UCSD-AML1 (cell line): ENCODE measurements around the gene TPCN2.

Experiments
- DNase-seq: peaks from one replicate; lab custom pipeline; 2025; ENCODE audit not compliant: unreplicated experiment; lab: John Stamatoyannopoulos, UW

TPCN2 gene

DNA sequence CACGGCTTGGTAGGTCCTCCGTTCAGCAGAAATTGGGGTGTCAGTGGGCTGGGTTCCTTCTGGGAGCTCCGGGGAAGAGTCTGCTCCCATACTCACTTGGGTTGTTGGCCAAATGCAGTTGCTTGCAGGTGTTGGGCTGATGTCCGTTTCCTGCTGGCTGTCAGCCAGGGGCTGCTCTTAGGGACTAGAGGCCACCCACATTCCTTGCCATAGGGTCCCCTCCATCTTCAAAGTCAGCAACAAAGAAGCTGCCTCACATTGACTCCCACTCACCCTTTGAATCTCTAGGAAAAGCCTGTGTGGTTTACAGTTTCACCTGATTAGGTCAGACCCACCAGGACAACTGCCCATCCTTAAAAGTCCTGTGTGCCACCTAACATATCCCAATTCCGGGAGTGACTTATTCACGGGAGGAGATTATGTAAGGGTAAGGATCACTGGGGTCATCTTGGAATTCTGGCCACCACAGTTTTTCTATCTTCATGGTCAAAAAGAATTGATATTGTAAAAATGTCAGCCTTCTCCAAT lies 43.0 kb downstream of the TPCN2 start:
- no peak for DNase-seq

DNA sequence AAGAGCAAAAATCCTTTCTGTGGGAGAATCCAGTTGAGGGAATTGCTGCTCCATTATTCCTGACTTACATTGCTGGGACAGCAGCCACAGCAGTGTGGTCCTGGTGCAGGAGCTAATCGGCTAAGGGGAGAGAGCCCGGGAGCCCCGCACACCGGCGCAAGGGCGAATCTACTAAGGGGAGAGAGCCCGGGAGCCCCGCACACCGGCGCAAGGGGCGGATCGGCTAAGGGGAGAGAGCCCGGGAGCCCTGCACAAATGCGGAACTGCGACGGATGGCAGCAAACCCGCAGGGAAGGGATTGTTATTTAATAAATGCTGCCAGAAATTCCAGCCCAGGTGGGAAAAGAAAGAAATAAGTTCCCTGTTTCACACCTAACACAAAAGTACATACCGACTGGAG lies 43.5 kb downstream of the TPCN2 start:
- DNase-seq: no peak

DNA sequence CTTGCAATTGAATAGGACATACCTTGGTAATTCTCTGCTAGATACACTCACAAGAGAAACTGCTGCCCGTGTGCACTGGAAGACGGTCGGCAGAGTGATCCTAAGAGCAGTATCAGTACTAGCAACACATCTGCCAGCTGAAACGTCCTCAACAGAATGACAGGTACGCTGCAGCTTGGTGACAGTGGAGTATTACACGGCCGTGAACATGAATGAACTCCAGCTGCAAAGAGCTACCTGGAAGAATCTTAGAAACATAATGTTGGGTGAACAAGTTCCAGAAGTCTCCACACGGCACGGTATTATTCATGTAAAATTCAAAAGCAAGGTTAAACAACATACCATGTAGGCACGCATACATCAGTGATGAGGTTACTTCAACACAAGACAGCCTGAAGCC lies 44.4 kb downstream of the TPCN2 start:
- DNase-seq: no peak

DNA sequence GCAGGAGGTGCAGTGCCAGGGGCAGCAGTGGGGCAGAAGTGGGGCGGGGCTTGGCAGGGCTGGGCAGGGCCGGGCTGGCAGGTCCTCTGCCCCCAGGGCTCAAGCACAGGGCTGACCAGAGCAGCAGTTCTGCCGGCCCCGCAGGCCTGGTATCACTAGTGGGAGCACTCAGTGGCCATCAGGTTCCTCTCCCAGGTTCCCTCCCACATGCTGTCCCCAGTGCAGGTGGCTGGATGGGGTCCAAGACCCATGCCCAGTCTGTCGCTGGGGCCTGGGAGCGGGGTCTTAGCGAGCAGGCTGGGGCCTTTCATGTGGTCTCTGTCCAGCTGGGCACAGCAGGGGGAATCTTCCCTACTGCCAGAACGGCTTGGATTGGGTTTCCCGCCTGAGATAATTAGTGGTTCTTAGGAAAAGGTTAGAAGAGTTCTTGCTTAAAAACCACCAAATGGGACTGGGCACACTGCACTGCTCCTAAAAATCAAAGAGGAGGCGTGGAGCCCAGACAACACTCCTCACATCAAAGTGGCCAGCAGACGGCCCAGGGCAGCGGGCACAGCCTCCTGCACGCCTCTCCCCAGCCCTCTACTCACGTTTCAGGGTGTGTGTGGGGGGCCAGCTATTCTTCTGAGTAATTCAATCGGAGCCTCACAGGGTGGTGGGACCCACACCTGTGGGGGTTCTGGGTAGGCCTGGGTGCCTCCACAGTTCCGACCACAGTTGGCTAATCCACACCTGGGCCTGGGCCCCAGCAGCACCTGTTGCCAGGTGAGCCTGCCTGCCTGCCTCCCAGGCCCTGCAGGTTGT lies 45.6 kb downstream of the TPCN2 start:
- DNase-seq: no peak

- no peak for DNase-seq
Measured at GRCh38 chr11:69094915-69095290, 46.2 kb downstream of the TPCN2 start.

DNA sequence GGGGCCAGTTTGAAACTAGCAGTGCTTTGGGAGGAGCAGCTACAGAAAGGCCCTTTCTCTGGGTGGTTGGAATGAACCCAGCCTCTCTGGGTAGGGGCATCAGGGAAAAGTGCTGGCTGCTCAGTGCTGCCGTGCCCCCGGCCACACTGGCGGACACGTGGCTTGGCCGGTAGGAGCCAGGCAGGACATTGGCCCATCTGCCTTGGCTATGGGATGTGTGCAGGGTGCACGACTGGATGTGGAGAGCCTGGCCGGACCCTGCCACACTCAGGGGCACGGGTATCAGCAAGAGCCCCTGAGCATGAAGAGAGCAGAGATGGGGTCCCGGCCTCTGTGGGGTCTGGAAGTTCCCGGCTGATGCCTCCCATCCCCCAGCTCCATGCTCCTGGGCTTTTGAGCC lies 46.6 kb downstream of the TPCN2 start:
- DNase-seq: no peak

- DNase-seq: no peak
Measured at GRCh38 chr11:69096473-69096872, 47.7 kb downstream of the TPCN2 start.

GRCh38 chr11:69097263-69097662 lies 48.5 kb downstream of the TPCN2 start:
- DNase-seq: no peak

- DNase-seq: no peak
Measured at GRCh38 chr11:69099180-69099579, 50.4 kb downstream of the TPCN2 start.

- DNase-seq: no peak
Measured at GRCh38 chr11:69100454-69101114, 51.9 kb downstream of the TPCN2 start.

- peak; percentile 71 for DNase-seq
Measured at GRCh38 chr11:69101115-69101791, 52.5 kb downstream of the TPCN2 start.

DNA sequence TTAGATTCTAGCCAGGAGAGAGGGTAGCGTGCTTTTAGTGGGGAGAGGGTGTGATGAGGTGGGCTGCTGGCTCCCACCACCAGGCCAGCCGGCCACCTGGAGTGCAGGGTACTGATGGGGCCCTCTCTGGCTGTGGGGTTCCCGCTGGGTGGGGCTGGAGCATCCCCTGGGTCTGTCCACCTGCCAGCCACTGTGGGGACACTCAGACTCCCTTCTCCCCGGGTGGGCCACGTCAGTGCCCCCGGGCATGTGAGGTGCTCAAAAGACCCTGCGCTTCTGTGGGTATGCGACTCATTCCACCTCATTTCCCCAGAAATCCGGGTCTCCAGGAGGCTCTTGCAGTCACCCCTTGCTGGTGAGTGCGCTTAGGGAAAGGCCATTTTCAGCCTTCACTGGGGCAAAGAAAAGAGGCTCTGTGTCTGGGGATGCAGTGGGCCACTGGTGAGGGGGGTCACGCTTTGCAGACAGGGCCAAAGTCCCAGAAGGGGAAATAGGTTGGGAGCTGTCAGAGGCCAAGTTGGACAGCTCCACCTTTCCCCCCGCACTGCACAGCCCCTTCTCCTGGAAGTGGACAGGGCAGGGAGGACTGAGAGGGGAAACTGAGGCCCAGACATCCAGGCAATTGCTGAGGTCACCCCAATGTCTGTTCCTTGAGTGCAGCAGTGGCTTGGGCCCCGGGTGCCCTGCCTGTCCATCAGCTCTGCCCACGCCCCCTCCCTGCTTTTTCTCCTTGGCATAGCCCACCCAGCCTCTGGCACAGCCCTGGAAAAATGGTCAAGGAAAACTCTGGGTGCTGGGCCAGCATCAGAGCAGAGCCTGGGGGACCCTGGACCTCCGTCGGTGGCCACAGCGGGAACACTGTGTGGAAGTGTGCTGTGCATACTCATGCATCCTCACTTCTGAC lies 53.3 kb downstream of the TPCN2 start:
- no peak for DNase-seq

GRCh38 chr11:69102732-69103615 lies 54.2 kb downstream of the TPCN2 start:
- no peak for DNase-seq

- DNase-seq: no peak
Measured at GRCh38 chr11:69104212-69104855, 55.6 kb downstream of the TPCN2 start.

GRCh38 chr11:69104856-69105395 lies 56.2 kb downstream of the TPCN2 start:
- DNase-seq: no peak

DNA sequence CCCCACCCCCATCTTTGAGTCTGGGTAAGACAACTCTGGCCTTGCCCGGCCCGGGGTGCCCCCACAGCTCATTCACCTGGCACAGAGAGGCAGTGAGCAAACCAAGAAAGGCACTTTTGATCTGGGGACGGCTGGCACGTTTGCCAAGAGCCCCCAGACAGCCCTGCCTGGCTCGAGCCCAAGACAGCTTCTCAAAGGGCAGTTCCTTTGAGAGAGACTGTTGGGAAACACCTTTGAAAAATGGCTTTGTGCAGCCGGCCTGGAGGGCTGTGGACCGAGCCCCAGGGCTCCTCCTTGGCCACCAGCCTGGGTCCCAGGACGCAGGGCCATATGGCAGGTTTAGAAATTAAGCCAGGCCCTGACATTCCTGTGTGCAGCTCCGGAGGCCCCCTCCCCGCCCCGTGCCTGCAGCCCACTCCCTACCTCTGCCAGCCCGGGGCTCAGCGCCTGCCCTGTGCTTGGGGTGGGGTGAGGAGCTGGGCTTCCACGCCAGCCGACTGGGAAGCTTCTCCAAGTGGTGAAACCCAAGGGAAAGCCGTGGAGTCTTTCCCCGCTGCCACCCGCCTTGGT lies 56.8 kb downstream of the TPCN2 start:
- no peak for DNase-seq

DNA sequence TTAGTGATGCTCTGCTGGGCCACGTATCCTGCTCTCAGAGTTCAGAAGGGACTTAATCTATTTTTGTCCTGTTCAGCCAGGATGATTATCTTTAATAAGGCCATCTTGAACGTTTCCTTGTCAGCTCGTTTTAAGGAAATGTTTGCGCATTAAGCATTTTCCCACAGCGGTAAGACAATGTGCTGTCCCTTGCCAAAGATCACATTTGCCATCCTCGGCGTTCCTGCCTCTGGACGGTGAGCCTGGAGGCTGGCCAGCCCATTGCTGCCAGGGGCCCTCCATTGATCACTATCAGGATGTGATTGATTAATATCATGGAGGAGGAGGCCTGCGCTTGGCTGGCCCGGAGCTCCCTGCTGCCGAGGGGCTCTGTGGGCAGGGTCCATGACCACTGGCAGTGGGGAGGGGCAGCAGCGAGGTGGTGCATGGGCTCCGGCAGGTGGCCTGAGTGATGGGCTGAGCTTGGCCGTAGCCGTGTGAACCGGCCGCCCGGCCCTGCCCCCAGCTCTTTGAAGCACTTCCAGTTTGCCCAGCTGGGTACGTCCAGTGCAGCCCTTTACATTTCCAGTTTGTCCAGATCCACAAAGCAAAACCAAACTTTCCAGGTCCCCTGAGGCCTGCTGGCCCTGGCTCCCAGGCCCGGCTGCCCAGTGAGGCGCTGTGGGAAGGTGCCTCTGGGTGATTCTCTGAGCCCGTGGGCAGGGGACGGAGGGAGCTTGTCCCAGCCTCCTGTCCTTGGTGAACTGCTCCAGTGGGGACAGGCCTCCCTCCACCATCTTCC lies 57.5 kb downstream of the TPCN2 start:
- no peak for DNase-seq

DNA sequence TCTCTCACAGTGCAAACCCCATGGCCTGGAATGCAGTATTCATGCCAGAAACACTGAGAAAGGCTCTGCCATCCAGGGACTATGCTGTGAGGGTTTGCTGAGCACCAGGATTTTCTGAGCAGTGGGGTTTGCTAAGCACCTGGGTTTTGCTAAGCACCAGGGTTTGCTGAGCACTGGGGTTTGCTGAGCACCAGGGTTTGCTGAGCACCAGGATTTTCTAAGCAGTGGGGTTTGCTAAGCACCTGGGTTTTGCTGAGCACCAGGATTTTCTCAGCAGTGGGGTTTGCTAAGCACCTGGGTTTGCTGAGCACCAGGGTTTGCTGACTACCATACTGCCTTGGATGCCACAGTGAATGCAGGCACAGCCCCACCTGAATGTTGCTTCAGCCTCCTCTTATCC lies 58.7 kb downstream of the TPCN2 start:
- no peak for DNase-seq
